B cell (primary cell): ENCODE measurements around the gene PPP1R10. TPM values are rescaled to one million over a fixed set of nuclear protein-coding genes. Genes with fewer than 3 reads are reported as not detected.

Experiments used
- ATAC-seq: fragments of 200-7000 bp; cut with Tn5 transposase; one replicate; pipeline ENCODE4 v1.10.0; 2021; ENCODE audit warnings: low read depth, mild to moderate bottlenecking, moderate number of reproducible peaks, moderate library complexity
- CTCF ChIA-PET: fragments of 350-600 bp; sonication (Branson Sonifier 250); formaldehyde crosslinking; loops from one replicate; lab custom pipeline; 2021; ENCODE audit warnings: antibody characterized with exemption, inconsistent platforms; lab: Charles Lee
- POLR2A ChIA-PET: fragments of 350-600 bp; sonication (Branson Sonifier 250); formaldehyde crosslinking; loops from one replicate; lab custom pipeline; 2021; ENCODE audit warnings: antibody characterized with exemption; lab: Charles Lee
- DNase-seq: peaks from one replicate; pipeline ENCODE4 v3.0.0; 2013
- H2AFZ ChIP-seq: 2 replicates; pipeline ENCODE4 v1.6.1; 2012; ENCODE audit warnings: mild to moderate bottlenecking, low read depth, low read length; ENCODE audit not compliant: insufficient read depth, poor library complexity, severe bottlenecking
- H3K27ac ChIP-seq, 2 donors: 1 replicate in 1 of 2; 2 replicates in 1 of 2; pipeline ENCODE4 v1.5.1; 2012 to 2013; ENCODE audit warnings: low read length in 2 of 2, mild to moderate bottlenecking in 2 of 2, moderate library complexity in 1 of 2
- H3K27me3 ChIP-seq, 4 experiments: fragments of 200-600 bp in 1 of 4; sonication (generic) in 1 of 4; replicated peaks in 1 of 4; 1 replicate in 2 of 4; 2 replicates in 2 of 4; pipeline versions ENCODE4 v1.6.1 to v1.7.0; 2013 to 2016; ENCODE audit warnings: low read length in 3 of 4, mild to moderate bottlenecking in 2 of 4, mixed read lengths in 1 of 4, moderate library complexity in 1 of 4; ENCODE audit not compliant: insufficient read depth in 4 of 4, control insufficient read depth in 3 of 4; ENCODE audit errors: control extremely low read depth in 1 of 4
- H3K36me3 ChIP-seq, 2 experiments: replicated peaks in 1 of 2; 1 replicate in 1 of 2; 2 replicates in 1 of 2; pipeline versions ENCODE4 v1.6.1 to v1.7.1; 2013; ENCODE audit warnings: low read length in 1 of 2; ENCODE audit not compliant: insufficient read depth in 2 of 2, control insufficient read depth in 1 of 2; ENCODE audit errors: control extremely low read depth in 1 of 2, extremely low read depth in 1 of 2
- H3K4me1 ChIP-seq, 2 donors: fragments of 200-600 bp in 1 of 2; sonication (generic) in 1 of 2; 1 replicate in 1 of 2; 2 replicates in 1 of 2; pipeline versions ENCODE4 v1.5.1 to v1.6.1; 2013 to 2017; ENCODE audit warnings: low read length in 2 of 2; ENCODE audit not compliant: control insufficient read depth in 2 of 2, insufficient read depth in 2 of 2
- H3K4me2 ChIP-seq: replicated peaks from 2 replicates; pipeline ENCODE3; 2012; ENCODE audit warnings: mild to moderate bottlenecking, low read depth, low read length; ENCODE audit not compliant: poor library complexity, severe bottlenecking
- H3K4me3 ChIP-seq, 5 experiments: fragments of 200-600 bp in 1 of 5; sonication (generic) in 1 of 5; 1 replicate in 3 of 5; 2 replicates in 2 of 5; pipeline versions ENCODE4 v1.5.1 to v1.7.0; 2011 to 2016; ENCODE audit warnings: low read length in 4 of 5, mild to moderate bottlenecking in 4 of 5, low read depth in 2 of 5, control low read depth in 1 of 5, moderate library complexity in 1 of 5; ENCODE audit not compliant: insufficient read depth in 1 of 5; ENCODE audit errors: control extremely low read depth in 1 of 5, extremely low read depth in 1 of 5
- H3K79me2 ChIP-seq: fragments of 200-600 bp; sonication (generic); one replicate; pipeline ENCODE4 v1.6.0; 2016; ENCODE audit warnings: low read length; ENCODE audit not compliant: control insufficient read depth, insufficient read depth
- H3K9ac ChIP-seq: fragments of 200-600 bp; sonication (generic); 2 replicates; pipeline ENCODE4 v1.6.1; 2017; ENCODE audit warnings: mild to moderate bottlenecking, low read length, moderate library complexity
- H3K9me3 ChIP-seq, 3 donors: one replicate each; pipeline versions ENCODE4 v1.6.1 to v1.7.1; 2013; ENCODE audit warnings: low read length in 2 of 3; ENCODE audit not compliant: control insufficient read depth in 2 of 3, insufficient read depth in 1 of 3; ENCODE audit errors: control extremely low read depth in 1 of 3
- H4K20me1 ChIP-seq: 2 replicates; pipeline ENCODE4 v1.6.0; 2012; ENCODE audit warnings: mild to moderate bottlenecking, low read length; ENCODE audit not compliant: insufficient read depth, control insufficient read depth, poor library complexity, severe bottlenecking
- H3K27ac Mint-ChIP-seq: one replicate; pipeline ENCODE4 v1.8.0; 2021; ENCODE audit warnings: mixed read lengths
- H3K27me3 Mint-ChIP-seq: one replicate; pipeline ENCODE4 v1.8.0; 2021; ENCODE audit warnings: mixed read lengths
- H3K4me1 Mint-ChIP-seq: one replicate; pipeline ENCODE4 v1.8.0; 2021; ENCODE audit warnings: mixed read lengths
- H3K4me3 Mint-ChIP-seq: one replicate; pipeline ENCODE4 v1.8.0; 2021; ENCODE audit warnings: mixed read lengths
- H3K9me3 Mint-ChIP-seq: one replicate; pipeline ENCODE4 v1.8.0; 2022; ENCODE audit warnings: mixed read lengths; ENCODE audit not compliant: insufficient read depth
- EZH2 ChIP-seq: IDR thresholded peaks from 2 replicates; pipeline ENCODE4 v1.6.1; 2012; ENCODE audit warnings: borderline replicate concordance, low read depth, mild to moderate bottlenecking, moderate library complexity, low read length; ENCODE audit not compliant: insufficient read depth, poor library complexity, severe bottlenecking
- WGBS: methylation state at CpG from one replicate; pipeline ENCODE4 v1.1.5; 2013; ENCODE audit warnings: missing lambda C conversion rate; ENCODE audit not compliant: insufficient coverage; 5-methylcytosine and 5-hydroxymethylcytosine counted together
- intact Hi-C: fragments of 100-400 bp; cut with micrococcal nuclease; formaldehyde crosslinking; loops from one replicate; pipeline ENCODE4 v1.10.0; 2022
- polyA plus RNA-seq: library from polyadenylated mRNA; depleted of rRNA; stranded (reverse); fragments of >200 nt; gene quantifications from 2 replicates; pipeline ENCODE4 v1.2.3, GENCODE V29; 2012
- total RNA-seq, 2 donors: library from RNA; stranded (reverse); fragments of 120-200 nt in 1 of 2; gene quantifications; 1 replicate in 1 of 2; 2 replicates in 1 of 2; pipeline versions ENCODE4 v1.2.3 to v1.2.4, GENCODE V29; 2013 to 2022
- TF ChIP-seq, protein P1 (sequence below): fragments of 200-600 bp; IDR thresholded peaks from one replicate; pipeline ENCODE4 v1.8.0; 2022; ENCODE audit warnings: antibody characterized with exemption, mild to moderate bottlenecking

Gene PPP1R10
- total and polyA plus RNA-seq, 2 donors (not counting 1 experiment from before 2014, with no cell fraction given) = 40.7 to 177 TPM

DNA sequence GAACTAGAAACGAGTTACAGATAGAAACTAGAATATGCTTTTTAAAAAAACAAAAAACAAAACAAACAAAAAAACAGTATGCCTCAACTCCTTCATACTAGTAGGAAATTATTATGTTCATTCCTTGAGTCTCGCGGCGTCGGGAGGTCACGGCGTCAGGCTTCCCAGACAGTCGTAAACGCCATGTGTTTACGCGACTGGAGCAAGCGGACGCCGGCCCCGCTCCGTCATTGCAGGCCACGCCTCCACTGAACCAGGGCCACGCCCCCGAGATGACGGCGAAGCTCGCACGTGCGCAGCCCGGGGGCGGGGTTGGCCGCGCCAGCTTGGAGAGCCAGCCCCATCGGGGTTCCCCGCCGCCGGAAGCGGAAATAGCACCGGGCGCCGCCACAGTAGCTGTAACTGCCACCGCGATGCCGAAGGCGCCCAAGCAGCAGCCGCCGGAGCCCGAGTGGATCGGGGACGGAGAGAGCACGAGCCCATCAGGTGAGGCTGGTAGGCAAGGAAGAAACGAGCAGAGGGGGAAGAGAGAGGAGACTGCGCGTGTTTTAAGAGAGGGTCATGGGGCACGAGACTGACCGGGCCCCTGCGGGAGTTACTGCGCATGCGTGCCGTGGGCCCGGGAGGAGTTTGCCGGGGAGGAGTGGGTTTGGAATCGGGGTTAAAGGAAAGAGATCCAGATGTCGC is 45.8 kb downstream of the PPP1R10 start, which contains the start of gene ABCF1:
TSS of gene ABCF1 (plus strand) at position 368 of the 687 bp plus-strand sequence. CDS start at position 414, 46 bp downstream.
- H3K4me1 Mint-ChIP-seq = peaks cover 54% of the 10 kb centered on the region
- peak within 1 kb of the TSS; percentile 96 for H3K4me3 Mint-ChIP-seq
- Histone ChIP-seq H4K20me1 (peaks cover 33% of the 10 kb centered on the region), H3K79me2 (peaks cover 70% of the 10 kb centered on the region), H3K36me3 (peaks cover 0 to 4% of the 10 kb centered on the region in 2 experiments), H2AFZ (peak within 1 kb of the TSS; percentile 85), H3K27me3 (no peaks in the 10 kb centered on the region), H3K9ac (peak within 1 kb of the TSS; percentile 88), H3K27ac (peak within 1 kb of the TSS; percentile 82 to 92), H3K4me2 (peak within 1 kb of the TSS; percentile 72), H3K9me3 (no peaks in the 10 kb centered on the region), H3K4me1 (peaks cover 25 to 32% of the 10 kb centered on the region in 2 donors), H3K4me3 (peak within 1 kb of the TSS; percentile 69 to 93 (median 87))
- H3K27me3 Mint-ChIP-seq = no peaks in the 10 kb centered on the region
- under 1% methylated on average over 58 of the region's 59 CpGs for WGBS
- intact Hi-C loops = loop anchor here (1.0 to 5.0 kb wide), 9 partner anchors 15 to 171 kb away; partner anchors contain the start of genes DHX16, FLOT1, GNL1 and IER3
- ATAC-seq (peak; percentile 98), DNase-seq (peak; percentile 99)
- CTCF ChIA-PET = interaction anchor here (0.6 to 2.7 kb wide), 14 partner anchors 13 to 698 kb away, joined by 3 to 29 read pairs (median 4); no protein-coding TSS in a partner anchor
- TF ChIP-seq, protein P1, sequence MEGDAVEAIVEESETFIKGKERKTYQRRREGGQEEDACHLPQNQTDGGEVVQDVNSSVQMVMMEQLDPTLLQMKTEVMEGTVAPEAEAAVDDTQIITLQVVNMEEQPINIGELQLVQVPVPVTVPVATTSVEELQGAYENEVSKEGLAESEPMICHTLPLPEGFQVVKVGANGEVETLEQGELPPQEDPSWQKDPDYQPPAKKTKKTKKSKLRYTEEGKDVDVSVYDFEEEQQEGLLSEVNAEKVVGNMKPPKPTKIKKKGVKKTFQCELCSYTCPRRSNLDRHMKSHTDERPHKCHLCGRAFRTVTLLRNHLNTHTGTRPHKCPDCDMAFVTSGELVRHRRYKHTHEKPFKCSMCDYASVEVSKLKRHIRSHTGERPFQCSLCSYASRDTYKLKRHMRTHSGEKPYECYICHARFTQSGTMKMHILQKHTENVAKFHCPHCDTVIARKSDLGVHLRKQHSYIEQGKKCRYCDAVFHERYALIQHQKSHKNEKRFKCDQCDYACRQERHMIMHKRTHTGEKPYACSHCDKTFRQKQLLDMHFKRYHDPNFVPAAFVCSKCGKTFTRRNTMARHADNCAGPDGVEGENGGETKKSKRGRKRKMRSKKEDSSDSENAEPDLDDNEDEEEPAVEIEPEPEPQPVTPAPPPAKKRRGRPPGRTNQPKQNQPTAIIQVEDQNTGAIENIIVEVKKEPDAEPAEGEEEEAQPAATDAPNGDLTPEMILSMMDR = no peak
- no peak for TF ChIP-seq EZH2
- POLR2A ChIA-PET = interaction anchor here (0.6 to 2.3 kb wide), 8 partner anchors 11 to 103 kb away, joined by 3 to 19 read pairs (median 4); partner anchors contain the start of genes GNL1, MRPS18B, PPP1R10 and PRR3
- H3K27ac Mint-ChIP-seq = peak within 1 kb of the TSS; percentile 93
- H3K9me3 Mint-ChIP-seq = no peaks in the 10 kb centered on the region
